ENCODE measurements around the gene CDK4.
"Not testable (repeated sequence)": the region's sequence is repeated elsewhere in the genome, so short reads cannot be mapped to it uniquely, and the experiment has no call there.

CDK4 gene

DNA sequence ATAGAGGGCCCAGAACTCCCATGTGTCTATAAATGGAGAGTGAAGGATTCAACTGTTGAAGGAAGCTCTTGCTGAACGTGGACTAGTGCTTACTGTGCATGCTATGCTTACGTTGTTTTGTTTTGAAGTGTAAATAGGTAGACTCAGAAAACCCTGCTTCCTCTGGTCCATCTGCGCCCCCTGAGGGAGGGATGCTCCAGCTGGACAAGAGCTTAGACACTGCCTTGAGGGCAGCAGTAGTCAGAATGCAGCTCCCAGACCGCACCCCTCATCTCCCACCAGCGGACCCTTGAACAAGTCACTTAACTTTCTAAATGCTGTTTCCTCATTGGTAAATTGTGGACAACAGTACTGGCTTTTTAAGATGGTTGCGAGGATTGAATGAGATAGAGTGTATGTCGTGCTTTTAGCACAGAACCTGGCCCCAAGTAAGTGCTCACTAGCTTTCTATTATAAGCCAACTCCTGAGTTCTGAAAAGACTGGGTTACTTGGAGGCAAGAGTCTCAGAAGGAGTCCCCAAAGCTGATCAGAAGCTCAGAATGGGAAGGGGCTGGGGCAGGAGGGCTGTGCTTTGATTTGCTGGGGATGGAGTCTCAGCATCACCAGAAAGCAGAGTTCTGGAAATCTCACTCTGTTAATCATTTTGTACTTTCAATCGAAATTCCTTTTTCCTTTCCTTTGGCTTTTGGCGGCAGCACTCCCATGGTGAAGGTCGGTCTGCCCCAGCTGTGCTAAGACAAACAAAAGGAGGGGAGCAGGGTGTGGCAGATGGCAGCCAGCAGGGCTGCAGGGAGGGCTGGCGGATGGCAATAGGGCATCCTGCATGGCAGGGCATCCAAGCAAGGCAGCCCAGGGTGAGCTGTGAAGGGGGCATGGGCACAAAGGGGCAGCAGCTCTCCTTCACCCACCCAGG lies 29.1 kb downstream of the CDK4 start:
- DNase-seq = no peak

DNA sequence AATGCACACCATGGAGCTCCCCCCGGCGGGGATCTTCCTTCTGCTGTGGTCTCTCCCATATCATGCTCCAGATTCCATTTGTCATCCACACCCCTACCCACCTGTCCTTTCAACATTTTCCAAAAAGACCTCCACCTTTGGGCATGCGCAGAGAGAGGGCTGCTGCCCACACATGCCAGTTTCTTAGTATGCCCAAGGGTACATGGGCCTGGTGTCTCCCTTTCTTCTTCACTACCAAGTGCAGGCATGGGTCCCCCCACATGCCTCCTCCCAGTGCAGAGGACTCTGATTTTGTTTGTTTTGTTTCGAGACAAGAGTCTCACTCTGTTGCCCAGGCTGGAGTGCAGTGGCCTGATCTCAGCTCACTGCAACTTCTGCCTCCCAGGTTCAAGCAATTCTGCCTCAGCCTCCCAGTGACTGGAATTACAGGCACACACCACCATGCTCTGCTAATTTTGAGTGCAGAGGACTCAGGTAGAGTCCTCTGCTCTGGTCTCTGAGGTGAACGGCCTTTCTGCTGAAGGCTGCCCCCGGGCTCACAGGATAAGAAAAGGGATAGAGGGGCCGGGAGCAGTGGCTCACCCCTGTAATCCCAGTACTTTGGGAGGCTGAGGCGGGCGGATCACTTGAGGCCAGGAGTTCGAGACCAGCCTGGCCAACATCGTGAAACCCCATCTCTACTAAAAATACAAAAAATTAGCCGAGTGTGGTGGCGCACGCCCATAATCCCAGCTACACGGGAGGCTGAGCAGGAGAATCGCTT lies 30.1 kb downstream of the CDK4 start:
- DNase-seq = not testable (repeated sequence)

DNA sequence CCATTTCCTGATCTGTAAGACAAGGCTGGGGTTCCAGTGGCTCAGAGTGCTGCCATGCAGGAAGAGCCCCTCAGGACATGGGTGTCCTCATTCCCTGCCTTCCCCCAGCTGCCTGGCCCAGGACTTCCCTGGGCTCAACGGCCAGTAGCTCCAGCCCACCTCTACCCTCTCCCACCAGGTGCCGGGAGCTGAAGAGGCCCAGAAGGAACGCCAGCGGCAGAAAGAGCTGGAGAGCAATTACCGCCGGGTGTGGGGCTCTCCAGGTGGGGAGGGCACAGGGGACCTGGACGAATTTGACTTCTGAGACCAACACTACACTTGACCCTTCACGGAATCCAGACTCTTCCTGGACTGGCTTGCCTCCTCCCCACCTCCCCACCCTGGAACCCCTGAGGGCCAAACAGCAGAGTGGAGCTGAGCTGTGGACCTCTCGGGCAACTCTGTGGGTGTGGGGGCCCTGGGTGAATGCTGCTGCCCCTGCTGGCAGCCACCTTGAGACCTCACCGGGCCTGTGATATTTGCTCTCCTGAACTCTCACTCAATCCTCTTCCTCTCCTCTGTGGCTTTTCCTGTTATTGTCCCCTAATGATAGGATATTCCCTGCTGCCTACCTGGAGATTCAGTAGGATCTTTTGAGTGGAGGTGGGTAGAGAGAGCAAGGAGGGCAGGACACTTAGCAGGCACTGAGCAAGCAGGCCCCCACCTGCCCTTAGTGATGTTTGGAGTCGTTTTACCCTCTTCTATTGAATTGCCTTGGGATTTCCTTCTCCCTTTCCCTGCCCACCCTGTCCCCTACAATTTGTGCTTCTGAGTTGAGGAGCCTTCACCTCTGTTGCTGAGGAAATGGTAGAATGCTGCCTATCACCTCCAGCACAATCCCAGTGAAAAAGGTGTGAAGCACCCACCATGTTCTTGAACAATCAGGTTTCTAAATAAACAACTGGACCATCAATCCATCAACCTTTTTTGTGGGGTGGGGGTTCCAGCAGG lies 31.2 kb downstream of the CDK4 start:
- no peak for DNase-seq

DNA sequence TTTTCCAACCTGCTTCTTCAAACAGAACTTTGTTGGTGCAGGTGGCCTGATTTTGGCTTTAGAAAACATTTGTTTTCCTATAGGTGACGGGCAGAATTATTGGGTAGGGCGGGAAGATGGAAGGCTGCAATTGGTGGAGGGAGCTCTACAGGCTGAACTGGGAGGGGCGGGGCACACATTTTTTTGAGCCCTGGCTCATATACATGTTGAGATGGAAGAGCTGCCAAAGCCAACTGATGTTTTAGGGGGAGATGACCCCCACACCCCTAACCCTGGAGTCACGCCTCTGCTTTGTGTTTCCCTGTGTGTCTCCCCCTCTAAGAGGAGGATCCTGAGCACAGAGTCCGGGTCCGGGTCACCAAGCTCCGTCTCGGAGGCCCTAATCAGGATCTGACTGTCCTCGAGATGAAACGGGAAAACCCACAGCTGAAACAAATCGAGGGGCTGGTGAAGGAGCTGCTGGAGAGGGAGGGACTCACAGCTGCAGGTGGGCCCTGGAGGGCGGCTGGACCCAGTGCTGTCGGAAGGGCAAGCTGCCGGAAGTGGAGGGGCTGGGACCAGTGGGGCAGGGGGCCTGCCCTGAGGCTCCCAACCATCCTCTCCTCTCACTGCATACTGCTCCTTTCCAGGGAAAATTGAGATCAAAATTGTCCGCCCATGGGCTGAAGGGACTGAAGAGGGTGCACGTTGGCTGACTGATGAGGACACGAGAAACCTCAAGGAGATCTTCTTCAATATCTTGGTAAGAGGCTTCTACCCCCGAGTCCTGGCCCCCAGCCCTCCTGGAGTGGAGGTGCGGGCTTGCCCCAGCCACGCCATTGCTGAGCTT lies 32.1 kb downstream of the CDK4 start:
- no peak for DNase-seq

DNA sequence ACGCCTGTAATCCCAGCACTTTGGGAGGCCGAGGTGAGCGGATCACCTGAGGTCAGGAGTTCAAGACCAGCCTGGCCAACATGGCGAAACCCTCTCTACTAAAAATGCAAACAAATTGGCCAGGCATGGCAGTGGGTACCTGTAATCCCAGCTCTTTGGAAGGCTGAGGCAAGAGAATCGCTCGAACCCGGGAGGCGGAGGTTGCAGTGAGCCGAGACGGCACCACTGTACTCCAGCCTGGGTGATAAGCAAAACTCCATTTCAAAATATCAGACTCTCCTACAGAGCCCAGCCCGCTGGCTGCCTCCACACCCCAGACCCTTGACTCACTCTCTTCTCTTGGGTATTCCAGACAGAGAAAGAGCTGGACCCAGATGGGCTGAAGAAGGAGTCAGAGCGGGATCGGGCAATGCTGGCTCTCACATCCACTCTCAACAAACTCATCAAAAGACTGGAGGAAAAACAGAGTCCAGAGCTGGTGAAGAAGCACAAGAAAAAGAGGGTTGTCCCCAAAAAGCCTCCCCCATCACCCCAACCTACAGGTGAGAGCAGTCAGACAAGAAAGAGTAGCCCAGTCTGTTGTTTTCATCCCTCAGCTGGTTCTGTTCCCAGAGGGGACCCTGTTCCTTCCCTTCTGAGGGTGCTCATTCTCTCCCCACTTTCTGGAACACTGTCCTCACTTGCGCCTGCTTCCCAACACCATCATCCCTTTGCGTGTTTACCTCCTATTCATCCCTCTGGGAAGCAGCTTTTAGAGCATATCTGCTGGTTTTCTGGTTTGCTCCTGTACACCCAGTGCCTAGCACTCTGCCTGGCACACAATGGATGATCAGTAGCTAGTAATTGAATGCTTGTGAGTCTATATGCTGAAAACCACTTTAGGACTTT lies 33.2 kb downstream of the CDK4 start:
- DNase-seq = no peak

DNA sequence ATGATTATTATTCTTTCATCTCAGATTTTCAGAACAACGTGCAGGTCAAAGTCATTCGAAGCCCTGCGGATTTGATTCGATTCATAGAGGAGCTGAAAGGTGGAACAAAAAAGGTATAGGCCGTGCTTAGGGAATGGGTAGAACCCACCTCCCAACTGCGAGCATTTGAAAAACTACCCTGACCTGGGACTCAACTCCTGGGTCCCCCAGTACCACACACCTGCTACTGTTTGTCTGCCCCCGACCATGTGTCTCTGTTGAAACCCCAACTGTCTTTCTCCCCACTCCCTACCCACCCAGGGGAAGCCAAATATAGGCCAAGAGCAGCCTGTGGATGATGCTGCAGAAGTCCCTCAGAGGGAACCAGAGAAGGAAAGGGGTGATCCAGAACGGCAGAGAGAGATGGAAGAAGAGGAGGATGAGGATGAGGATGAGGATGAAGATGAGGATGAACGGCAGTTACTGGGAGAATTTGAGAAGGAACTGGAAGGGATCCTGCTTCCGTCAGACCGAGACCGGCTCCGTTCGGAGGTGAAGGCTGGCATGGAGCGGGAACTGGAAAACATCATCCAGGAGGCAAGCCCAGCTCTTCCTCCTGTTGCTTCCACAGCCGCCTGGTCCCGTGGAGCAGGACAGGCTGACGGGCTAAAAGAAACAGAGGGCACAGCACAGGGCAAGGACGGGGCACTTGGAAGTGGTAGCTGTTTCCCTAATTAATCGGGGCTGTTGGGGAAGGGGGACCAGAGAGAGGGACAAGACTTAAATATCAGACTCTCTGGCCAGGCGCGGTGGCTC lies 34.1 kb downstream of the CDK4 start:
- DNase-seq = no peak

DNA sequence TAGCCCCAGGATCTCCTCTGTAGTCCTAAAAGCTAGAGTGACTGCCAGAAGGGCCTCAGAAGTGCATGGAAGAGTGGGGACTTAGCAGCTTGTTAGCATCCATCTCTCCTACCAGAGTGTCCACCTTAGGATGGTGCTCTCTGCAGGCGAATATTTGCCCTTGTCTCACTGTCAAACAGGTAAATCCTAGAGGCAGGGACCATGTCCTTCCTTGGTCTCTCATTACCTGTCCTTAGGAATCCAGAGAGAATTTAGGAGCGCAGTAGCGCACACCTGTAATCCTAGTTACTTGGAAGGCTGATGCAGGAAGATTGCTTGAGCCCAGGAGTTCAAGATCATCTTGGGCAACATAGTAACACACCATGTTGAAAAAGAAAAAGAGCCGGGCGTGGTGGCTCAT lies 35.0 kb downstream of the CDK4 start:
- DNase-seq = no peak

DNA sequence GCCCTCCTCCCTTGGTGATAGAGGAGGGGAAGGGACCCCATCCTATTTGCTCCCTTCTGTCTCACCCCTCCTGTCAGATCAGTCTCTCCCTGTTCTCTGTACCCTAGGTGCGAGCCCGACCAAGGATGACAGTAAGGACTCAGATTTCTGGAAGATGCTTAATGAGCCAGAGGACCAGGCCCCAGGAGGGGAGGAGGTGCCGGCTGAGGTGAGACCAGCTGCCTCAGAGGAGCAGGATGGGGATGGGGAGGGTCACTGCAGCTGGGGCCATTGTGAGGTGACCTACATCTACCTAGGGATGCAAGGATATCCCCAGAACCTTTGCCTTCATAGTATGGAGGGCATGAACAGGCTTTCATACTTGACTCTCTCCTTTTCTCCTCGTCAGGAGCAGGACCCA lies 35.8 kb downstream of the CDK4 start:
- DNase-seq = no peak

DNA sequence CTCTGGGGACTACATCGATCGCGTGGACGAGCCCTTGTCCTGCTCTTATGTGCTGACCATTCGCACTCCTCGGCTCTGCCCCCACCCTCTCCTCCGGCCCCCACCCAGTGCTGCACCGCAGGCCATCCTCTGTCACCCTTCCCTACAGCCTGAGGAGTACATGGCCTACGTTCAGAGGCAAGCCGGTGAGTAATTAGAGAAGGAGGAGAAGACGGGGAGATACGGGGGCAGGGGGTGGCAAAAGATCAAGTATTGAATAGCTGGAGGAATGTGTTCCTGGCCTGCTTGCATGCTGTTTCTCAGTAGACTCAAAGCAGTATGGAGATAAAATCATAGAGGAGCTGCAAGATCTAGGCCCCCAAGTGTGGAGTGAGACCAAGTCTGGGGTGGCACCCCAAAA lies 36.3 kb downstream of the CDK4 start:
- no peak for DNase-seq

DNA sequence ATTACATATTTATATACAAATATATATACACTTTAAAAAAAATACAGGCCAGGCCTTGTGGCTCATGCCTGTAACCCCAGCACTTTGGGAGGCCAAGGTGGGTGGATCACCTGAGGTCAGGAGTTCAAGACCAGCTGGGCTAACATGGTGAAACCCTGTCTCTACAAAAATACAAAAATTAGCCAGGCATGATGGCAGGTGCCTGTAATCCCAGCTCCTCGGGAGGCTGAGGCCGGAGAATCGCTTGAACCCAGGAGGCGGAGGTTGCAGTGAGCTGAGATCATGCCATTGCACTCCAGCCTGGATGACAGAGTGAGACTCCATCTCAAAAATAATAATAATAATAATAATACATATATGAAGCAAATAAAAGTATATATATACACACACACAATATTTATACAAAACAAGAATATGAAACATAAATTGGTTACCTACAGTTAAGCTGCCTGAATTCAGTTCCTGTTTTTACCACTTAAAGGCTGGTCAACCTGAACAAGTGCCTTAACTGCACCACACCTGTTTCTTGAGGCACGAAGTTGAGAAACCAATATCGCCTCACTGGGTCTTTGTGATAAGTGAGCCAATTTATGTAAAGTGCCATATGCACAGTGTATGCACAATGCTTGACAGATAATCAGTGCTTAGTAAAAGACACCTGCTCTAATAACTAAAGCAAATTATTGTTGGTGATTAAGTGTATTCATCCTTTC lies 36.9 kb downstream of the CDK4 start:
- DNase-seq = not testable (repeated sequence)

DNA sequence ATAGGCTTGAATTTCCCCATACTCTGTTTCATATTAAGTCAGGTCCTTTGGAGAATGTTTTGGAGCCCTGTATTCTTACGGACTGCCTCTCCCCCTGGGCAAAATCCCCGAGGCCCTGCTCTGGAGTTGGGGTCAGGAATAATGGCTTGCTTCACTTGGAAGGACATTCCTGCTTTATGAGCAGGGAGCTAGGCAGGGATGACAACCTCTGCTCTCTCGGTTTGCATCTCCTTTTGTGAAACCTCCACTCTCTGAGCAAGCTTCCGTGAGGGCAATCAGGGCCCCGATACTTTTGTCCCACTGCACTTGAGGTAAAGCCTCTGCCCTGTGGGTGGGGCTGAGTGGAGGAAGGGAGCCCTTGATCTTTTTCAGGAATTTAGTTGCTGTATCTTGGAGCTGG lies 38.9 kb downstream of the CDK4 start:
- DNase-seq = no peak

DNA sequence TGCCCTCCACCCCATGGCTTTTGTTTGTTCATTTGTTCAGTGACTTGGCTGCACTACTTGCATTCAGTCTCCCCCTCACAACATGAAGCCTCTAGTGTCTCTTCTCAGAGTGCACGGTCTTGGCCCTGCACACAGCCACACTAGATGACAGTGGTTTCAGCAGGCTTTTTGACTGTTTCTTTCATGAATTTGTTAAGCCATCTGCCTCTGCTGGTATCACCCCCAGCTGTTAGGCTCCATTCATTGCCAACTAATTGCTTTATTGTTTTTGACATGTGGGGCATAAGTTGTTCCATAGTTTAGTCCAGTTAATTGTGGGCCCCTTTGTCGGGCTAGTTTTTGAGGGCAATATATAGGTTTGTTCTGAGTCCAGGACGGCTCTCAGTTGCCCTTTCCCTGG lies 39.4 kb downstream of the CDK4 start:
- no peak for DNase-seq

DNA sequence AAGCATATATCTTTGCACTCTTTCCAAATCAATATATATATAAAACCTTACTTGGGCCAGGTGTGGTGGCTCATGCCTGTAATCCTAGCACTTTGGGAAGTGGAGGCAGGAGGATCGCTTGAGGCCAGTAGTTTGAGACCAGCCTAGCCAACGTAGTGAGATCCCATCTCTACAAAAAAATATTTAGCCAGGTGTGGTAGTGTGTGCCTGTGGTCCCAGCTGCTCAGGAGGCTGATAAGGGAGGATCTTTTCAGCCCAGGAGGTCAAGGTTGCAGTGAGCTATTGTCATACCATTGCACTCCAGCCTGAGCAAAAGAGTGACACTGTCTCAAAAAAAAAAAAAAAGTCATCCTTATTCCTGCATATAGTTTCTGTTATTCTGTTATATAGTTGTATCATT lies 43.8 kb downstream of the CDK4 start:
- no peak for DNase-seq

DNA sequence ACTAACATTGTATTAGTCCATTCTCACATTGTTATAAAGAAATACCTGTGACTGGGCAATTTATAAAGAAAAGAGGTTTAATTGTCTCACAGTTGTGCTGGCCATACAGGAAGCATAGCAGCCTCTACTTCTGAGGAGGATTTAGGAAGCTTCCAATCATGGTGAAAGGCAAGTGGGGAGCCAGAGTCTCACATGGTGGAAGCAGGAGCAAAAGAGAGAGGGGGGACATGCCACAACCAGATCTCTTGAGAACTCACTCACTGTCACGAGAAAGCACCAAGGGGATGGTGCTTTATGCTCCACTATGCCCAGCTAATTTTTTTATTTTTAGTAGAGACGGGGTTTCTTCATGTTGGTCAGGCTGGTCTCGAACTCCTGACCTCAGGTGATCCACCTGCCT lies 44.9 kb downstream of the CDK4 start:
- DNase-seq = no peak

DNA sequence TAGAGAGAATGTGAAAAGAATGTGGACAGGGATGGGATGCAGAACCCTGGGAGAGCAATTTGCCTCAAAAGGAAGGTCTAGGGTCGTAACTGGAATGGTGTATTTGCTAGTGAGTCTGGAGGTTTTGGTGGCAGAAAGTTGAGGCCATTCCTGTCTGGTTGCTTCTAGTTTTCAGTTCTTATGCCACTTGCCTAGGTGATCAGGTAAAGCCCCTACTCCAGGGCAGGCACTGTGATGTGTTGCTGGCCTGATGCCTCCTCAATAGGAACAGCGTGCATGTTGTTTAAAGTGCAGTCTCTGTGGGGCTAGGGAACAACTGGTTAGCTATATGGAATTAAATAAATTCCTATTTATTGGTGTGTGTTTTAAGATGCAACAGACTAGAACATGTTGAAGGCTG lies 51.8 kb downstream of the CDK4 start:
- no peak for DNase-seq

DNA sequence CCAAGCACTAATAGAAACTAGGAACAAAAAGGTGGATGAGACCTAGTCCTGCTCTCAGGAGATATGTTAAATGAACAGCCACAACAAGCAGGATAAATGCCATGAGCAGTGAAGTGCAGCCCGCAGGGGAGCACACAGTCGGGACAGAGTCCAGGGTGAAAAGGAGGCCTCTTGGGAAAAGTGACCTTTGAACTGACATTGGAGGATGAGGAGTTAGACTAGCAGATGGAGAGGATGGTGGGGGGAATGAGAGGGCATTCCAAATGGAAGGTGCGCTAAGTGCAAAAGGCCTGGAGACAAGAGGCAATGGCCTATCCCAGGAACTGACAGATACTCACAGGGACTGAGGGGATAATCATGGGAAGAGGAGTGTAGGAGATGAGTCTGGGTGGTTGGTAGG lies 53.7 kb downstream of the CDK4 start:
- DNase-seq = no peak
